Frontal cortex (tissue), 4 donors: Measurements from ENCODE around the gene ZNF580. TPM values are rescaled to one million over a fixed set of nuclear protein-coding genes. Genes with fewer than 3 reads are reported as not detected.
A peak's percentile ranks its signal among the peaks of the same experiment; 100 is the strongest.

Experiments used
- DNase-seq, 2 donors: peaks; one replicate each; pipeline ENCODE4 v3.0.0; 2012; ENCODE audit warnings: low spot score in 2 of 2
- FAIRE-seq: peaks from 2 replicates; lab custom pipeline; 2012; peaks lifted over from hg19 to GRCh38; lab: Jason Lieb, UNC
- total RNA-seq: library from RNA; depleted of rRNA; stranded (reverse); fragments of >200 nt; gene quantifications from one replicate; pipeline ENCODE4 v1.2.3, GENCODE V29; 2014
- donor health status: control.
- donor health status: control.
- donor health status: control.

Gene ZNF580
- total RNA-seq, 1 donor from 2014 or later, result 2.4 TPM

- no peak for FAIRE-seq
- no peak for DNase-seq
Measured at GRCh38 chr19:55673889-55674288, 33.1 kb downstream of the ZNF580 start.

- FAIRE-seq, result no peak
- DNase-seq, result no peak
Measured at GRCh38 chr19:55674459-55674840, 33.6 kb downstream of the ZNF580 start.

GRCh38 chr19:55674841-55675660 is 34.2 kb downstream of the ZNF580 start, which contains the start of gene EPN1:
EPN1 (plus strand) TSS chr19:55675226; CDS start chr19:55678628, 3,402 bp downstream.
- FAIRE-seq, result no peak
- DNase-seq, result peak; percentile 100

- DNase-seq (no peak), FAIRE-seq (no peak)
Measured at GRCh38 chr19:55675661-55676354, 35.0 kb downstream of the ZNF580 start.

GRCh38 chr19:55676383-55676782 is 35.6 kb downstream of the ZNF580 start:
- DNase-seq, result no peak
- FAIRE-seq, result no peak

GRCh38 chr19:55676889-55677505 is 36.2 kb downstream of the ZNF580 start:
- FAIRE-seq, result no peak
- no peak for DNase-seq

GRCh38 chr19:55677572-55678028 is 36.8 kb downstream of the ZNF580 start:
- no peak for DNase-seq
- no peak for FAIRE-seq

GRCh38 chr19:55678121-55678671 is 37.4 kb downstream of the ZNF580 start:
- FAIRE-seq (no peak), DNase-seq (no peak)

GRCh38 chr19:55679343-55680257 is 38.8 kb downstream of the ZNF580 start:
- DNase-seq (no peak), FAIRE-seq (no peak)

GRCh38 chr19:55680339-55681130 is 39.7 kb downstream of the ZNF580 start:
- FAIRE-seq, result no peak
- no peak for DNase-seq

- DNase-seq, result no peak
- FAIRE-seq, result no peak
Measured at GRCh38 chr19:55681131-55682092, 40.6 kb downstream of the ZNF580 start.

GRCh38 chr19:55683449-55684261 is 42.9 kb downstream of the ZNF580 start:
- DNase-seq (no peak), FAIRE-seq (no peak)

- FAIRE-seq (no peak), DNase-seq (no peak)
Measured at GRCh38 chr19:55684946-55685681, 44.3 kb downstream of the ZNF580 start.

- no peak for DNase-seq
- no peak for FAIRE-seq
Measured at GRCh38 chr19:55685776-55686175, 45.0 kb downstream of the ZNF580 start.

GRCh38 chr19:55686311-55687050 is 45.7 kb downstream of the ZNF580 start:
- FAIRE-seq (no peak), DNase-seq (no peak)
